Tibial nerve (tissue), 3 donors: ENCODE measurements around the gene WTIP.

Experiments used
- POLR2A ChIP-seq, 2 donors: fragments of 450-650 bp; IDR thresholded peaks; one replicate each; pipeline ENCODE4 v1.6.1; 2017; ENCODE audit warnings: antibody characterized with exemption in 2 of 2, mild to moderate bottlenecking in 2 of 2, moderate library complexity in 2 of 2
- TF ChIP-seq, protein P1 (sequence below), 5 experiments: fragments of 200-600 bp in 3 of 5; fragments of 450-650 bp in 2 of 5; sonication (generic) in 3 of 5; IDR thresholded peaks; one replicate each; pipeline ENCODE4 v1.5.1; 2016 to 2019; ENCODE audit warnings: antibody characterized with exemption in 5 of 5, mild to moderate bottlenecking in 3 of 5, moderate library complexity in 2 of 5

- TF ChIP-seq, protein P1, sequence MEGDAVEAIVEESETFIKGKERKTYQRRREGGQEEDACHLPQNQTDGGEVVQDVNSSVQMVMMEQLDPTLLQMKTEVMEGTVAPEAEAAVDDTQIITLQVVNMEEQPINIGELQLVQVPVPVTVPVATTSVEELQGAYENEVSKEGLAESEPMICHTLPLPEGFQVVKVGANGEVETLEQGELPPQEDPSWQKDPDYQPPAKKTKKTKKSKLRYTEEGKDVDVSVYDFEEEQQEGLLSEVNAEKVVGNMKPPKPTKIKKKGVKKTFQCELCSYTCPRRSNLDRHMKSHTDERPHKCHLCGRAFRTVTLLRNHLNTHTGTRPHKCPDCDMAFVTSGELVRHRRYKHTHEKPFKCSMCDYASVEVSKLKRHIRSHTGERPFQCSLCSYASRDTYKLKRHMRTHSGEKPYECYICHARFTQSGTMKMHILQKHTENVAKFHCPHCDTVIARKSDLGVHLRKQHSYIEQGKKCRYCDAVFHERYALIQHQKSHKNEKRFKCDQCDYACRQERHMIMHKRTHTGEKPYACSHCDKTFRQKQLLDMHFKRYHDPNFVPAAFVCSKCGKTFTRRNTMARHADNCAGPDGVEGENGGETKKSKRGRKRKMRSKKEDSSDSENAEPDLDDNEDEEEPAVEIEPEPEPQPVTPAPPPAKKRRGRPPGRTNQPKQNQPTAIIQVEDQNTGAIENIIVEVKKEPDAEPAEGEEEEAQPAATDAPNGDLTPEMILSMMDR (IDR thresholded peaks at IDR 0.05): no peak
- TF ChIP-seq POLR2A (IDR thresholded peaks at IDR 0.05): no peak
Measured at GRCh38 chr19:34534206-34534605, 52.6 kb downstream of the WTIP start.
